Ecto neural progenitor cell (in vitro differentiated cells): ENCODE data around the gene AMY2B.
"Not testable (repeated sequence)": the region's sequence is repeated elsewhere in the genome, so short reads cannot be mapped to it uniquely, and the experiment has no call there.

Experiments
- DNase-seq: peaks from one replicate; pipeline ENCODE4 v3.0.0-alpha.2; 2018; ENCODE audit warnings: low spot score

The AMY2B gene

DNA sequence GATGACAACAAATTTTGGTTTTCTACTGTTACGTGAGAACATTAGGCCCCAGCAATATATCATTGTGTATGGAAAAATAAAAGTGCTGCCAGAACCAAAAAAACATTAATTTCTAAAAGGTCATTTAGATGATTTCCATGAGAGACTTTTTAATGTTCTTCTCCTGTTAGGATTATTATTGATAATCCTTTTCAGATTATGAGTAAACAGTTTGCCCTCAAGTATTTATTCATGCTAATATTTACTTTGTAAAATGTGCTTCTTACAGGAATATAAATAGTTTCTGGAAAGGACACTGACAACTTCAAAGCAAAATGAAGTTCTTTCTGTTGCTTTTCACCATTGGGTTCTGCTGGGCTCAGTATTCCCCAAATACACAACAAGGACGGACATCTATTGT, at the start of gene AMY2B:
TSS of gene AMY2B (plus strand) at position 301 of the 400 bp plus-strand sequence. CDS start at position 315, 14 bp downstream.
- DNase-seq: not testable (repeated sequence)

- DNase-seq: no peak
Measured at GRCh38 chr1:103523346-103523745, 48.0 kb upstream of the AMY2B start.

DNA sequence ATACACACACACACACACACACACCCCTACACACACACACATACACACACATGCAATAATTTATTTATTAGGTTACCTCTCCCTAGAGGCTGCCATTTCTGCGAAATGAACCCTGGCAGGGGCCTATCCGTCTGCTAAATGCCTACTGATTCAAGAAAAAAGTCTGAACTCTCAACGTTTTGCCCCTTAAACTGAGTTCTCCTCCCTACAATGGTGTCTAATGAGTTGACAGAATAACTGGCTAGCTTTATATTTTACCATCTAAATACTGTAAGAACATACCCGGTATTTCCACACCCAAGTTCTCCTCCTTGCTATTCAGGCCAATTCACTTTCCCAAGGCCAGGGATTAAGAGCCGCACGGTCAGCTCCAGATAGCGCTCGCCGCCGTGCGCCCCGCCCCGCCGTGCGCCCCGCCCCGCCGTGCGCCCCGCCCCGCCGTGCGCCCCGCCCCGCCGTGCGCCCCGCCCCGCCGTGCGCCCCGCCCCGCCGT, 46.2 kb upstream of the AMY2B start:
- peak; percentile 49 for DNase-seq

- DNase-seq: peak; percentile 88
Measured at GRCh38 chr1:103525607-103526507, 45.5 kb upstream of the AMY2B start, which contains the start of gene RNPC3. Gene RNPC3, plus strand, starts transcription at chr1:103525699. Its CDS starts 372 bp downstream, at chr1:103526071.

- DNase-seq: no peak
Measured at GRCh38 chr1:103527331-103527730, 44.1 kb upstream of the AMY2B start.

GRCh38 chr1:103529746-103530145, 41.6 kb upstream of the AMY2B start:
- peak; percentile 48 for DNase-seq

- DNase-seq: no peak
Measured at GRCh38 chr1:103538226-103538625, 33.2 kb upstream of the AMY2B start.

GRCh38 chr1:103541431-103541830, 30.0 kb upstream of the AMY2B start:
- no peak for DNase-seq

- no peak for DNase-seq
Measured at GRCh38 chr1:103546496-103546895, 24.9 kb upstream of the AMY2B start.

DNA sequence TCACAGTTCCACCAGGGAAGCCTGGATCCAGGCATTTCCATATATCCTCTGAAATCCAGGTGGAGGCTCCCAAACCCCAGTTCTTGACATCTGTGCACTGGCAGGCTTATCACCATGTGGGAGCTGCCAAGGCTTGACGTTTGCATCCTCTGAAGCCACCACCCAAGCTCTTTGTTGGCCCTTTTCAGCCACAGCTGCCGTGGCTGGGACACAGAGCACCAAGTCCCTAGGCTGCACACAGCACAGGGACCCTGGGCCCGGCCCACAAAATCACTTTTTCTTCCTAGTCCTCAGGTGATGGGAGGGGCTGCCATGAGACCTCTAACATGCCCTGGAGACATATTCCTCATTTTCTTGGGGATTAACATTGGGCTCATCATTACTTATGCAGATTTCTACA, 23.5 kb upstream of the AMY2B start:
- no peak for DNase-seq

GRCh38 chr1:103560427-103560826, 11.0 kb upstream of the AMY2B start:
- no peak for DNase-seq

DNA sequence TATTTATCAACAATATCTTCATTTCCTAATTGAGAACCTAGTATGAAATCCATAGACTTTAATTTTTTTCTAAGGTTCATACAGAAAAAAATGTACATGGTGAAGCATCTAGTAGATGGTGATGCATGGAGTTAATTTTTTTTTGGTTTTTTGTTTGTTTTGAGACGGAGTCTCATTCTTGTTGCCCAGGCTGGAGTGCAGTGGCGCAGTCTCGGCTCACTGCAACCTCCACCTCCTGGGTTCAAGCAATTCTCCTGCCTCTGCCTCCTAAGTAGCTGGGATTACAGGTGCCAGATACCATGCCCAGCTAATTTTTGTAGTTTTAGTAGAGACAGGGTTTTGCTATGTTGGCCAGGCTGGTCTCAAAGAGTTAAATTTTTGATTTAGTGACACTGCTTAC, 10.3 kb upstream of the AMY2B start:
- not testable (repeated sequence) for DNase-seq

DNA sequence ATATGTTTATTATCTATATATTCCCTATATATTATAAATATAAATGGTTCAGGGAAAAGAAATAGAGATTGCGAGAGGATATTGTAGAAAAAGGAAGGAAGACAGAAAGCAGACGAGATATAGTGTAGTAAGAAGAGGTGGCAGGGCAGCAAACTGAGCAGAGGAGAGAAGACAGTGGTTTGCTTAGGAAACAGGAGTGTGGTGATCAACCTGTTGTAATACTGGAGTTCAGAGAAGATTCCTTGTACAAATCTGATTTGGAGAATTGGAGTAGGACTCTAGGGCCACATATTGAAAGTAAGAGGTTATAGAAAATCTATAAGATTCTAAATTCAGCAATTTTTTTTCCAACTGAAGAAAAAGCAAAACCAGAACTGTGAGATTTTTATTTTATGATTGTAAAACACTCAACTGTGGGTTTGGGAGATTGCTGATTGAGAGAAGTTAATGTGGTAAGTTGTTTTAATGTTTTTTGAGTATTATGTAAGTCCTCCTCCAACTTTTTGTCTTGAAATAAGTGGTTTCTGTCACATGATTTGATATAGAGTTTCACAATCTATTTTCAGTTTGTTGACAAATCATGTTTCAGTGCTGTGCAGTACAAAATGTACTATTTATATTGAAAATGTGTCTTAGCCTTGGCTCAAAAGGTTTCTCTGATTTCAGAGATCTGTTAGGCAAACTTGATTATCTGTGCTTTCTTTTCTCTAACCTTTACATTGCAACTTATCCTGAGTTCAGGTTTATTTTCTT, 9.6 kb upstream of the AMY2B start:
- no peak for DNase-seq

DNA sequence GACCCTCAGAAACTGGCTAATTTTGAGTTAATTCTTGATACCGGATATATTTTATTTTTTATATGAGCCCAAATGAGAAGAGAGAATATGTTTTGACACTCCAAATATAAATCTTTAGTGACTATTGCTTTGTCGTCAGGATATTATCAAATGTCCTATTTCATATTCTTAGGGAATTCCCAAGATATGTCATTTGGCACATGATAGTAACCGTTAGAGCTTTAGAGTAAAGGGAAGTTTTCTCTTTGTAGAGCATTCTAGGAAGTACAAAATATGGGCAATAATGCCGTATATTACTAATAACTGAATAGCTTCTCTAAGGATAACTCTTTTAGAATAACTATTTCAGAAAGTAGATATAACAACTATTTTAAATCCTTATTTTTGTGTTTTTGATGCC, 8.3 kb upstream of the AMY2B start:
- DNase-seq: no peak

- no peak for DNase-seq
Measured at GRCh38 chr1:103569493-103569892, 1.9 kb upstream of the AMY2B start.

DNA sequence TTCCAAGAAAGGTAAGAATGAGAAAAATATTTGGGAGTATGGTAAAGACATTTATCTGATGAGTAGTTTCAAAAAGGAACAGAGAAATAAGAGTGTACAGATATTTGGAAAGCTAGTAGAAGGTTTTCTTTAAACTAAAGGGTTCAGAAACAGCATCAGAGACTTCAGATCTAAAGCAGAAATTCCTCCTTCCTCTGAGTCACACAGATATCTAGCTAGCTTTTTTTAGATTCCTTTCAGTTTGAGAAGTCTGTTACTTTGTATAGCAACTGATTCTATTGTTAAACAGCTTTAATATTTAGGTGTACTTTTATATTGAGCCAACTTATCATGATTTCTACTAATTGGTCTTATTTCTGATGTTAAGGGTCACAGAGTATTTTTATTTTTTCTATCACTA, 4.7 kb downstream of the AMY2B start:
- DNase-seq: no peak

DNA sequence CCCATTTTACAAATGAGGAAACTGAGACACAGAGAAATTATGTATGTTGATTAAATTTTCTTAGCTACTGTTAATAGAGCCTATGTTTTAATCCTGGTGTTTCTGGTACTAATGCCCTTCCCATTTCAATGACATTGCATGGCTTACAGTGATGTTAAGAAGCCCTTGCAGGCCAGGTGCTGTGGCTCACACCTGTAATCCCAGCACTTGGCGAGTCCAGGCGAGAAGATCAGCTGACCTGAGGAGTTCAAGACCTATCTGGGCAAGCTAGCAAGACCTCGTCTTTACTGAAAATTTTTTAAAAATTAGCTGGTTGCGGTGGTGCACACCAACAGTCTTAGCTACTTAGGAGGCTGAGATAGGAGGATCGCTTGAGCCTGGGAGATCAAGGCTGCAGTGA, 5.4 kb downstream of the AMY2B start:
- not testable (repeated sequence) for DNase-seq

DNA sequence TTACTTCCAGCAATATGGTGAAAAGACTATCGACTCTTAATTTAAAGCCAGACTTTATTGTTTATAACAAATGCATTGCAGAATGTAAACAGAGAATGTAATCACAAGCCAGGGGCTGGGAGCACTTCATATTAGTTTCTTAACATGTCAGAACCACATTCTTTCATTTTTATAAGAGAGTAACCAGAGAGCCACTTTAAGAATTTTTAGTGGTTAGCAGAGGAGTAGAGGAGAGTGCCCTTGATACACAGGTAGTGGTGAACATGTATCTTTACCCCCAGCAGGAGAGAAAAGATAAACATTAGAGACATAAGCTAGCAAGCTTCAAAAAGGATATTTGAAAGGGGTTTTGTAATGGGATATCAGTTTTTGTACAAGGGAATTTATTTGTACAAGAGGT, 11.1 kb downstream of the AMY2B start:
- DNase-seq: no peak

- DNase-seq: no peak
Measured at GRCh38 chr1:103583887-103584286, 12.5 kb downstream of the AMY2B start.

DNA sequence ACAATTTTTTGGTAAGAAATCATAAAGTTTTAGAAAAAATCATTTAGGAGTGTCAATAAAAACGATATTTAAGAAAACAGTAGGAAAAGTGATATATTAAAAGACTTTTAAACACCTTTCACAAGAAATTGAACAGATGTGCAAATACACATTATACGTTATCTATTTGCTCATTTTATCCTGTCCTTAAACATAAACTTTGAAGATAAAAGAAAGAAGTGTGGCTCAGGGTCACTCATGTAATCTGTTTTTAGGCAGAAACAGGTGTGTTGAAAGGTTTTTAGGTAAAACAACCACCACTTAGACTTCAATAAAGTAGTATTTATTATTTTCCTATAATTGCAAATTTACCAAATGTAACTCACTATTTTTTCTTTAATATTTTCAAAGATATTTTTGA, 13.1 kb downstream of the AMY2B start:
- no peak for DNase-seq

- DNase-seq: not testable (repeated sequence)
Measured at GRCh38 chr1:103602740-103603139, 31.4 kb downstream of the AMY2B start.

DNA sequence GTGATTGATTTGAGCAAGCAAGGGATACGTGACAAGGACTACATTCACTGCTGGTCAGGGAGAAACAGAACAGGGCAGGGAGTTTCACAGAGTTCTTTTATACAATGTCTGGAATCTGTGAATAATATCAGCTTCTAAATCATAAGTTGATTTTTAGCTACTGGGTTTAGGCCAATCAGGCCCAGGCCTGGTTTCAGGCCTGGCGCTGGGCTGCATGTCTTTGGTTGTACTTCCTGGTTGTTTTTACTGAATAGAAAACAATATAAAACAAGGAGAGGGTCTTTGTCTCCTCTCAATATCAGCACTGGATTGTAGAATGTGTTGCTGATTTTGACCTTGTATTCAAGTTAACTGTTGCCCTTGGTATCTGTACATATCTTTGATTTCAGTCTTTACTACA, 45.0 kb downstream of the AMY2B start:
- no peak for DNase-seq

GRCh38 chr1:103616994-103617477, 45.6 kb downstream of the AMY2B start, which contains the start of gene AMY2A:
Gene AMY2A, plus strand, starts transcription at chr1:103617427. Its CDS starts 14 bp downstream, at chr1:103617441.
- not testable (repeated sequence) for DNase-seq
